Keratinocyte (primary cell): Measurements from ENCODE around the gene INSC.

Experiments
- CTCF ChIP-seq, 3 experiments: IDR thresholded peaks in 1 of 3; conservative IDR thresholded peaks in 1 of 3; optimal IDR thresholded peaks in 1 of 3; 2 replicates in 2 of 3; 3 replicates in 1 of 3; pipeline versions ENCODE3 to v1.5.1; 2011; ENCODE audit warnings: low read length in 3 of 3, mild to moderate bottlenecking in 3 of 3, moderate library complexity in 2 of 3, control low read depth in 1 of 3, inconsistent platforms in 1 of 3; ENCODE audit not compliant: insufficient read depth in 2 of 3; ENCODE audit errors: extremely low read depth in 1 of 3
- EZH2 ChIP-seq: IDR thresholded peaks from one replicate; pipeline ENCODE4 v1.6.1; 2012; ENCODE audit warnings: inconsistent platforms, mild to moderate bottlenecking, low read length, moderate library complexity

- TF ChIP-seq CTCF (optimal IDR thresholded peaks at IDR 0.05 in 1 of 3, IDR thresholded peaks at IDR 0.05 in 1 of 3, conservative IDR thresholded peaks at IDR 0.05 in 1 of 3; ENCODE audit: extremely low read depth in 1 of 3, insufficient read depth in 2 of 3, low read length in 3 of 3): no peak
- TF ChIP-seq EZH2: no peak
Measured at GRCh38 chr11:15104166-15104565, 10.6 kb upstream of the INSC start.
